PC-3 (cell line): Measurements from ENCODE around the gene ULK4.

Experiments used
- CTCF ChIP-seq: fragments of 300-600 bp; sonication (generic); conservative IDR thresholded peaks from 2 replicates; pipeline ENCODE4 v1.5.1; 2017; ENCODE audit warnings: antibody characterized with exemption, low read depth, mild to moderate bottlenecking, low read length
- EZH2 ChIP-seq: fragments of 300-600 bp; sonication (generic); IDR thresholded peaks from one replicate; pipeline ENCODE4 v1.6.1; 2017; ENCODE audit warnings: antibody characterized with exemption, mild to moderate bottlenecking, low read length; ENCODE audit not compliant: unreplicated experiment

GRCh38 chr3:41640076-41640475 is 321.8 kb downstream of the ULK4 start:
- no peak for TF ChIP-seq CTCF
- TF ChIP-seq EZH2, result no peak
